ENCODE results near the gene DCAF8L2. TPM values are rescaled to one million over a fixed set of nuclear protein-coding genes. Genes with fewer than 3 reads are reported as not detected.

The DCAF8L2 gene
- total and polyA plus RNA-seq, 9 of the 15 experiments (the other 6 are each of a cell fraction or from before 2014, with no cell fraction given) = not detected

- TF ChIP-seq CUX1 (CRISPR knock-in tag; IDR thresholded peaks at IDR 0.05) (no peak), RBM22 (IDR thresholded peaks at IDR 0.05; ENCODE audit: low read depth, low read length, poor library complexity, severe bottlenecking) (no peak), ELF2 (CRISPR knock-in tag; IDR thresholded peaks at IDR 0.05) (no peak), GATAD2A (IDR thresholded peaks at IDR 0.05) (no peak), ZNF444 (CRISPR knock-in tag; IDR thresholded peaks at IDR 0.05) (no peak), SAP30 (IDR thresholded peaks at IDR 0.05; ENCODE audit: borderline replicate concordance, insufficient read depth, low read depth, low read length, poor library complexity, severe bottlenecking) (no peak), TBP (optimal IDR thresholded peaks at IDR 0.05; ENCODE audit: low read depth, low read length) (no peak), TBL1XR1 (IDR thresholded peaks at IDR 0.05; ENCODE audit: low read length in 2 of 2) (no peak), ID3 (CRISPR knock-in tag; IDR thresholded peaks at IDR 0.05) (no peak), ID3 (tag; IDR thresholded peaks at IDR 0.05) (no peak), ZFX (CRISPR knock-in tag; IDR thresholded peaks at IDR 0.05) (no peak)
Measured at GRCh38 chrX:27608671-27609070, 18.5 kb downstream of the DCAF8L2 start (continued).

All from K562 (cell line).